Testis (tissue), 3 donors: ENCODE results near the gene MAML3. TPM values are rescaled to one million over a fixed set of nuclear protein-coding genes. Genes with fewer than 3 reads are reported as not detected.
A peak's percentile ranks its signal among the peaks of the same experiment; 100 is the strongest.

Experiments
- DNase-seq: peaks from one replicate; pipeline ENCODE4 v3.0.0-alpha.2; 2019
- H3K27ac ChIP-seq, 2 donors: fragments of 200-600 bp; sonication (generic); one replicate each; pipeline ENCODE4 v1.5.1; 2019
- H3K27me3 ChIP-seq: fragments of 200-600 bp; sonication (generic); one replicate; pipeline ENCODE4 v1.5.1; 2019
- H3K36me3 ChIP-seq: fragments of 200-600 bp; sonication (generic); one replicate; pipeline ENCODE4 v1.5.1; 2017; ENCODE audit warnings: low read depth; ENCODE audit errors: missing control alignments
- H3K4me1 ChIP-seq: fragments of 200-600 bp; sonication (generic); one replicate; pipeline ENCODE4 v1.5.1; 2019
- H3K4me3 ChIP-seq, 2 donors: fragments of 200-600 bp; sonication (generic); one replicate each; pipeline ENCODE4 v1.5.1; 2017 to 2019
- H3K9me3 ChIP-seq: fragments of 200-600 bp; sonication (generic); one replicate; pipeline ENCODE4 v1.5.1; 2017
- CTCF ChIP-seq, 3 experiments: fragments of 450-650 bp in 2 of 3; fragments of 200-600 bp in 1 of 3; sonication (generic) in 1 of 3; IDR thresholded peaks; one replicate each; pipeline ENCODE4 v1.5.1; 2016 to 2019; ENCODE audit warnings: antibody characterized with exemption in 3 of 3, mild to moderate bottlenecking in 2 of 3, moderate library complexity in 1 of 3
- POLR2A ChIP-seq: fragments of 450-650 bp; IDR thresholded peaks from one replicate; pipeline ENCODE4 v1.6.1; 2017; ENCODE audit warnings: antibody characterized with exemption, mild to moderate bottlenecking, moderate library complexity
- WGBS, 2 donors: methylation state at CpG; one replicate each; pipeline ENCODE4 v1.1.5; 2018; 5-methylcytosine and 5-hydroxymethylcytosine counted together
- intact Hi-C: fragments of 100-400 bp; cut with DNase I; formaldehyde crosslinking; loops from one replicate; pipeline ENCODE4 v1.15.1; 2023; ENCODE audit warnings: low total_unique reads
- polyA plus RNA-seq: library from polyadenylated mRNA; stranded (reverse); fragments of 350-450 nt; fragmentation: Illumina TruSeq; extraction: RNeasy Lipid Tissue Mini Kit (QIAGEN cat#74804); gene quantifications from one replicate; pipeline ENCODE4 v1.2.3, GENCODE V29; 2014; ENCODE audit warnings: low read depth, low replicate concordance; ENCODE audit not compliant: insufficient read depth
- total RNA-seq, 2 donors: library from RNA; depleted of rRNA; stranded (reverse); fragments of >200 nt; gene quantifications; one replicate each; pipeline ENCODE4 v1.2.3, GENCODE V29; 2016

The MAML3 gene
- total and polyA plus RNA-seq, 3 donors from 2014 or later: 7.6 to 21.2 (median 18.8) TPM

GRCh38 chr4:140046543-140046942 lies 107.4 kb downstream of the MAML3 start:
- no peaks in the 10 kb centered on the region for H3K27me3 ChIP-seq
- intact Hi-C loops: no loop called here
- H3K27ac ChIP-seq: no peak overlapping the region
- 53 to 63% methylated on average over 6 of the region's 6 CpGs for WGBS, 2 donors
- no peak for DNase-seq
- H3K36me3 ChIP-seq: no peaks in the 10 kb centered on the region
- no peak for TF ChIP-seq CTCF (IDR thresholded peaks at IDR 0.05)
- no peak for TF ChIP-seq POLR2A
- H3K4me1 ChIP-seq: peaks cover 8% of the 10 kb centered on the region
- no peaks in the 10 kb centered on the region for H3K9me3 ChIP-seq
- peak overlapping the region in 1 of 2 donors; percentile 14 for H3K4me3 ChIP-seq

GRCh38 chr4:140046016-140046415 lies 108.0 kb downstream of the MAML3 start:
- no peak overlapping the region for H3K4me3 ChIP-seq
- WGBS, 2 donors: 86 to 91% methylated on average over 3 of the region's 3 CpGs
- H3K4me1 ChIP-seq: peaks cover 8% of the 10 kb centered on the region
- intact Hi-C loops: no loop called here
- no peak for DNase-seq
- H3K27ac ChIP-seq: no peak overlapping the region
- H3K9me3 ChIP-seq: no peaks in the 10 kb centered on the region
- no peaks in the 10 kb centered on the region for H3K27me3 ChIP-seq
- H3K36me3 ChIP-seq: no peaks in the 10 kb centered on the region
- TF ChIP-seq CTCF (IDR thresholded peaks at IDR 0.05): no peak
- TF ChIP-seq POLR2A: no peak

GRCh38 chr4:140044337-140044902 lies 109.6 kb downstream of the MAML3 start:
- TF ChIP-seq CTCF (IDR thresholded peaks at IDR 0.05) (no peak), POLR2A (no peak)
- no peaks in the 10 kb centered on the region for H3K27me3 ChIP-seq
- intact Hi-C loops: no loop called here
- H3K27ac ChIP-seq: no peak overlapping the region
- no peaks in the 10 kb centered on the region for H3K36me3 ChIP-seq
- no peak overlapping the region for H3K4me3 ChIP-seq
- peaks cover 4% of the 10 kb centered on the region for H3K4me1 ChIP-seq
- DNase-seq: no peak
- 85 to 86% methylated on average over 8 of the region's 8 CpGs for WGBS, 2 donors
- no peaks in the 10 kb centered on the region for H3K9me3 ChIP-seq

- Histone ChIP-seq H3K9me3 (no peaks in the 10 kb centered on the region), H3K27ac (no peak overlapping the region), H3K4me1 (peaks cover 4% of the 10 kb centered on the region), H3K27me3 (no peaks in the 10 kb centered on the region), H3K36me3 (no peaks in the 10 kb centered on the region), H3K4me3 (no peak overlapping the region)
- no peak for TF ChIP-seq POLR2A
- TF ChIP-seq CTCF (IDR thresholded peaks at IDR 0.05): no peak
- no peak for DNase-seq
- intact Hi-C loops: no loop called here
- WGBS, 2 donors: 80 to 83% methylated on average over 4 of the region's 4 CpGs
These were observed 111.3 kb downstream of the MAML3 start for GRCh38 chr4:140042634-140043033.

- Histone ChIP-seq H3K27me3 (no peaks in the 10 kb centered on the region), H3K4me3 (no peak overlapping the region), H3K36me3 (no peaks in the 10 kb centered on the region), H3K4me1 (peaks cover 4% of the 10 kb centered on the region), H3K9me3 (no peaks in the 10 kb centered on the region), H3K27ac (no peak overlapping the region)
- intact Hi-C loops: no loop called here
- WGBS, 2 donors: 44 to 78% methylated on average over 3 of the region's 3 CpGs
- no peak for TF ChIP-seq POLR2A
- TF ChIP-seq CTCF (IDR thresholded peaks at IDR 0.05): no peak
- DNase-seq: no peak
These were observed 115.9 kb downstream of the MAML3 start for GRCh38 chr4:140038031-140038533.
